ENCODE measurements around the gene TRIO. TPM values are rescaled to one million over a fixed set of nuclear protein-coding genes. Genes with fewer than 3 reads are reported as not detected.

TRIO gene
- total RNA-seq, 1 experiment from 2014 or later: 211 TPM

DNA sequence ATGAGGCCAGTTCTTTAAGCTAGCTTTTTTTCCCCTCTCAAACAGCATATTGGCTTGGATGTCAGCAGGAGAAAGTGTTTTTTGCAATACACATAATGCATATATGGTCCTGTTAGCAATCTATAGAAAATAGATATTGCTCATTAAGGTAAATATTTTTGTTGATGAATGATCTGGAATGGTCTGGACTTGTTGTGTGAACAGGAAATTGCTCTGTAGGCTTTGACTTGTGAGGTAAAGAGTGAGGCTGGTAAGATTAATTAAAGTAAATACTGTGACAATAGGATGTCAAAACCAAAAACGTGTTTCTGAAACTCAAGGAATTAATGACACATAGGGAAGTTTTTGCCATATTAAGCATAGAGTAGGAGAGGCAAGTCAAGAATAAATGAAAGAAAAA is 176.0 kb downstream of the TRIO start:
- H3K27me3 ChIP-seq (ENCODE audit: low read length): no peaks in the 10 kb centered on the region
- no peaks in the 10 kb centered on the region for H3K9me3 ChIP-seq (ENCODE audit: low read length)
- H4K20me1 ChIP-seq (ENCODE audit: low read length): 0 out of 2 replicates have a peak, but pooled peaks cover 6% of the 10 kb centered on the region
- H3K9me2 ChIP-seq (replicated peaks; ENCODE audit: low read length): no peaks in the 10 kb centered on the region
- H2AFZ ChIP-seq (ENCODE audit: low read length): no peak overlapping the region
- no TSS peak for BruUV-seq (replicated peaks)
- H3K4me2 ChIP-seq (ENCODE audit: low read length): no peak overlapping the region
- peaks cover 69% of the 10 kb centered on the region for H3K79me2 ChIP-seq (ENCODE audit: low read length)
- H3F3A ChIP-seq (ENCODE audit: low read length, unreplicated experiment): no peaks in the 10 kb centered on the region
- CTCF ChIA-PET: no interaction called here
- no peak overlapping the region for H3K27ac ChIP-seq (ENCODE audit: low read length)
- POLR2A ChIA-PET (ENCODE audit: unreplicated experiment): no interaction called here
- no peak for DNase-seq
- TF ChIP-seq EZH2 (IDR thresholded peaks at IDR 0.05; ENCODE audit: low read length, unreplicated experiment) (no peak), EZH2phosphoT487 (IDR thresholded peaks at IDR 0.05; ENCODE audit: borderline replicate concordance, low read length) (no peak)
- TF ChIP-seq, protein P1, sequence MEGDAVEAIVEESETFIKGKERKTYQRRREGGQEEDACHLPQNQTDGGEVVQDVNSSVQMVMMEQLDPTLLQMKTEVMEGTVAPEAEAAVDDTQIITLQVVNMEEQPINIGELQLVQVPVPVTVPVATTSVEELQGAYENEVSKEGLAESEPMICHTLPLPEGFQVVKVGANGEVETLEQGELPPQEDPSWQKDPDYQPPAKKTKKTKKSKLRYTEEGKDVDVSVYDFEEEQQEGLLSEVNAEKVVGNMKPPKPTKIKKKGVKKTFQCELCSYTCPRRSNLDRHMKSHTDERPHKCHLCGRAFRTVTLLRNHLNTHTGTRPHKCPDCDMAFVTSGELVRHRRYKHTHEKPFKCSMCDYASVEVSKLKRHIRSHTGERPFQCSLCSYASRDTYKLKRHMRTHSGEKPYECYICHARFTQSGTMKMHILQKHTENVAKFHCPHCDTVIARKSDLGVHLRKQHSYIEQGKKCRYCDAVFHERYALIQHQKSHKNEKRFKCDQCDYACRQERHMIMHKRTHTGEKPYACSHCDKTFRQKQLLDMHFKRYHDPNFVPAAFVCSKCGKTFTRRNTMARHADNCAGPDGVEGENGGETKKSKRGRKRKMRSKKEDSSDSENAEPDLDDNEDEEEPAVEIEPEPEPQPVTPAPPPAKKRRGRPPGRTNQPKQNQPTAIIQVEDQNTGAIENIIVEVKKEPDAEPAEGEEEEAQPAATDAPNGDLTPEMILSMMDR (conservative IDR thresholded peaks at IDR 0.05; ENCODE audit: low read depth, low read length): no peak
- no peak overlapping the region for H3K4me3 ChIP-seq (ENCODE audit: low read length)
- peaks cover 63% of the 10 kb centered on the region for H3K36me3 ChIP-seq (ENCODE audit: low read depth, low read length)
- no peak overlapping the region for H3K9ac ChIP-seq (ENCODE audit: low read length)
- intact Hi-C loops (cut with micrococcal nuclease): no loop called here
- ATAC-seq: no peak
- H3K4me1 ChIP-seq (ENCODE audit: insufficient read depth, low read length): no peaks in the 10 kb centered on the region

GRCh38 chr5:14321936-14322335 is 178.8 kb downstream of the TRIO start:
- H3K36me3 ChIP-seq (ENCODE audit: low read depth, low read length): peaks cover 63% of the 10 kb centered on the region
- H3F3A ChIP-seq (ENCODE audit: low read length, unreplicated experiment): no peaks in the 10 kb centered on the region
- DNase-seq (no peak), ATAC-seq (no peak)
- no peak overlapping the region for H3K4me2 ChIP-seq (ENCODE audit: low read length)
- peaks cover 77% of the 10 kb centered on the region for H3K79me2 ChIP-seq (ENCODE audit: low read length)
- CTCF ChIA-PET: no interaction called here
- BruUV-seq (replicated peaks): no TSS peak
- H2AFZ ChIP-seq (ENCODE audit: low read length): no peak overlapping the region
- POLR2A ChIA-PET (ENCODE audit: unreplicated experiment): no interaction called here
- no peaks in the 10 kb centered on the region for H3K4me1 ChIP-seq (ENCODE audit: insufficient read depth, low read length)
- no peaks in the 10 kb centered on the region for H3K9me3 ChIP-seq (ENCODE audit: low read length)
- intact Hi-C loops (cut with micrococcal nuclease): no loop called here
- H3K27me3 ChIP-seq (ENCODE audit: low read length): no peaks in the 10 kb centered on the region
- H3K4me3 ChIP-seq (ENCODE audit: low read length): no peak overlapping the region
- no peak overlapping the region for H3K9ac ChIP-seq (ENCODE audit: low read length)
- TF ChIP-seq EZH2 (IDR thresholded peaks at IDR 0.05; ENCODE audit: low read length, unreplicated experiment) (no peak), EZH2phosphoT487 (IDR thresholded peaks at IDR 0.05; ENCODE audit: borderline replicate concordance, low read length) (no peak)
- no peak overlapping the region for H3K27ac ChIP-seq (ENCODE audit: low read length)
- no peaks in the 10 kb centered on the region for H3K9me2 ChIP-seq (replicated peaks; ENCODE audit: low read length)
- H4K20me1 ChIP-seq (ENCODE audit: low read length): peaks cover 15% of the 10 kb centered on the region; the same call in 1 of the 2 replicates

DNA sequence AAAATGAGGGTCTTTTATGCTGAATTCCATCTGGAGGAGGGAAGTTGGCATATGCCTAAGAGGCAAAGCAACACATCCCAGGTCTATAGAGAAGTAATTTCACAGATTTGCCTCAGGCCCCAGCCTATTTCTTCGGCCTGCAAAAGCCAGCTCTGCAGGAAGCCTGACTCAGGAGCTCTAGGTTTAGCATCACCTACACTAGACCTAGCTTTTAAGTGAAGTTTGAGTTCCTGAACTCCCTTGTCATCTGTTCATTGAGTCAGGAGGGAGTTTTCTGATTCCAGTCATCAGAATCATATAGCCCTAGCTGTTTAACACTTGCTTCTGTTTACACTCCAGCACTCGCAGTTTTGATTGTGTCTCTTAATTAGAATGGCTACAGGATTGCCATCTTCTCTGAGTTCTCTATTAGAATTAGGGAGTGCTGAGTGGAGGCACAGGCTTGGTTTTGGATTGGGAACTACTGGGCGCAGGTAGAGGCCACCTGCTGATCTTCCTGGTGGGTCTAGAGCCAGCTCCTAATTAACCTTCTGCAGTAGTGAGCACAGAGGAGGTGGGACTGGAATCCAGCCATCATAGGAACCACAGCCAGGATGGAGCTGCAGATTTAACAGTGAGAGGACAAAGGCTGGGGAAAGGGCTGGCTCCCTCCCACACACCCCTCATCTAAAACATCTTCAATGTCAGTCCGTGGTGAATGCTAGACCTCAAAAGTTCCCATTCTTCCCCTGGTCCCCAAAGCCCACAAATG is 179.5 kb downstream of the TRIO start:
- Histone ChIP-seq H4K20me1 (ENCODE audit: low read length) (peaks cover 15% of the 10 kb centered on the region; the same call in 1 of the 2 replicates), H3K27me3 (ENCODE audit: low read length) (no peaks in the 10 kb centered on the region), H3K4me1 (ENCODE audit: insufficient read depth, low read length) (no peaks in the 10 kb centered on the region), H3K27ac (ENCODE audit: low read length) (no peak overlapping the region), H3K79me2 (ENCODE audit: low read length) (peaks cover 77% of the 10 kb centered on the region), H3F3A (ENCODE audit: low read length, unreplicated experiment) (no peaks in the 10 kb centered on the region), H3K9me3 (ENCODE audit: low read length) (no peaks in the 10 kb centered on the region), H3K4me3 (ENCODE audit: low read length) (no peak overlapping the region), H3K4me2 (ENCODE audit: low read length) (no peak overlapping the region), H2AFZ (ENCODE audit: low read length) (no peak overlapping the region), H3K36me3 (ENCODE audit: low read depth, low read length) (peaks cover 56% of the 10 kb centered on the region), H3K9ac (ENCODE audit: low read length) (no peak overlapping the region), H3K9me2 (replicated peaks; ENCODE audit: low read length) (no peaks in the 10 kb centered on the region)
- ATAC-seq (no peak), DNase-seq (no peak)
- no TSS peak for BruUV-seq (replicated peaks)
- intact Hi-C loops (cut with micrococcal nuclease): no loop called here
- ChIA-PET CTCF (no interaction called here), POLR2A (ENCODE audit: unreplicated experiment) (no interaction called here)
- TF ChIP-seq, protein P1 (conservative IDR thresholded peaks at IDR 0.05; ENCODE audit: low read depth, low read length): no peak
- TF ChIP-seq EZH2 (IDR thresholded peaks at IDR 0.05; ENCODE audit: low read length, unreplicated experiment): no peak
- TF ChIP-seq EZH2phosphoT487 (IDR thresholded peaks at IDR 0.05; ENCODE audit: borderline replicate concordance, low read length): no peak
